ENCODE results near the gene GPATCH3. TPM values are rescaled to one million over a fixed set of nuclear protein-coding genes. Genes with fewer than 3 reads are reported as not detected.

Gene GPATCH3
- total and polyA plus RNA-seq, 2 of the 4 experiments (the other 2 are of a cell fraction) = 5.2 to 8.0 TPM

GRCh38 chr1:26938659-26939025 is 38.4 kb upstream of the GPATCH3 start:
- Histone ChIP-seq H3K79me1 (ENCODE audit: low read depth in 1 of 2, low read length in 2 of 2) (peaks cover 20 to 58% of the 10 kb centered on the region in 2 experiments), H2BK120ac (ENCODE audit: low read depth, low read length) (no peak overlapping the region), H3K27me3 (ENCODE audit: control insufficient read depth, insufficient read depth, low read length) (no peaks in the 10 kb centered on the region), H2AK5ac (ENCODE audit: low read depth, low read length) (no peak overlapping the region), H4K5ac (ENCODE audit: low read depth, low read length) (no peak overlapping the region), H3K9me3 (ENCODE audit: control insufficient read depth, insufficient read depth, low read length) (no peaks in the 10 kb centered on the region), H3K4ac (ENCODE audit: low read depth, low read length) (no peak overlapping the region), H2BK20ac (ENCODE audit: low read depth, low read length) (no peak overlapping the region), H3K4me1 (ENCODE audit: control insufficient read depth, insufficient read depth, low read length) (peaks cover 7% of the 10 kb centered on the region; the same call in 1 of the 2 replicates), H3K23ac (ENCODE audit: low read depth, low read length) (no peak overlapping the region), H3K9me1 (ENCODE audit: insufficient read depth, low read length) (peaks cover 20% of the 10 kb centered on the region), H3K27ac (ENCODE audit: insufficient read depth, low read length) (no peak overlapping the region), H3K36me3 (ENCODE audit: control insufficient read depth, insufficient read depth, low read length) (peaks cover 36% of the 10 kb centered on the region), H2AFZ (replicated peaks; ENCODE audit: low read length, poor library complexity) (no peak overlapping the region), H3K4me2 (ENCODE audit: low read depth, low read length) (no peak overlapping the region), H3K56ac (ENCODE audit: extremely low read depth, insufficient read depth, low read length) (no peak overlapping the region), H4K20me1 (ENCODE audit: insufficient read depth, low read length) (no peaks in the 10 kb centered on the region), H4K8ac (ENCODE audit: low read depth in 2 of 2, low read length in 2 of 2) (no peak overlapping the region), H3K14ac (replicated peaks; ENCODE audit: low read depth, low read length) (no peak overlapping the region), H2BK5ac (ENCODE audit: low read depth, low read length, poor library complexity, severe bottlenecking) (no peak overlapping the region), H3K4me3 (ENCODE audit: insufficient read depth, low read depth, low read length) (no peak overlapping the region), H3K9ac (ENCODE audit: low read depth, low read length) (no peak overlapping the region), H4K91ac (ENCODE audit: insufficient read depth, low read depth, low read length) (no peak overlapping the region; the same call in 1 of the 2 replicates), H3K18ac (ENCODE audit: low read depth, low read length) (no peak overlapping the region), H2BK15ac (ENCODE audit: low read depth, low read length) (no peak overlapping the region), H2AK9ac (replicated peaks; ENCODE audit: low read depth, low read length, poor library complexity) (no peak overlapping the region)
- CTCF ChIA-PET = no interaction called here
- intact Hi-C loops (cut with micrococcal nuclease) (no loop called here), in situ Hi-C loops (cut with MboI; ENCODE audit: low sequenced_read_pairs) (no loop called here), dilution Hi-C loops (cut with HindIII; ENCODE audit: low sequenced_read_pairs, unreplicated experiment) (no loop called here)
- WGBS, 2 experiments (ENCODE audit: extremely low coverage in 2 of 2, insufficient read length in 1 of 2) = 100% methylated on average over 1 of the region's 2 CpGs; no CpG with 5 or more reads in 1 of the 2 experiments
- TF ChIP-seq CTCF (conservative IDR thresholded peaks at IDR 0.05; ENCODE audit: low read depth, low read length) (no peak), USF2 (IDR thresholded peaks at IDR 0.05; ENCODE audit: low read depth, low read length) (no peak), BHLHE40 (IDR thresholded peaks at IDR 0.05; ENCODE audit: low read depth, low read length) (no peak), CEBPB (IDR thresholded peaks at IDR 0.05; ENCODE audit: low read depth, low read length) (no peak), RFX5 (IDR thresholded peaks at IDR 0.05; ENCODE audit: low read depth, low read length) (no peak)
- ATAC-seq (ENCODE audit: low read depth) (no peak), DNase-seq (no peak)
- POLR2A ChIA-PET (ENCODE audit: unreplicated experiment) = no interaction called here
- no TSS peak for BruUV-seq (replicated peaks)

Data from IMR-90 (cell line).